Testis (tissue), 3 donors: ENCODE measurements around the gene SLC39A6. TPM values are rescaled to one million over a fixed set of nuclear protein-coding genes. Genes with fewer than 3 reads are reported as not detected.
A peak's percentile ranks its signal among the peaks of the same experiment; 100 is the strongest.

ENCODE experiments used
- DNase-seq: peaks from one replicate; pipeline ENCODE4 v3.0.0-alpha.2; 2019
- H3K27ac ChIP-seq, 2 donors: fragments of 200-600 bp; sonication (generic); one replicate each; pipeline ENCODE4 v1.5.1; 2019
- H3K27me3 ChIP-seq: fragments of 200-600 bp; sonication (generic); one replicate; pipeline ENCODE4 v1.5.1; 2019
- H3K36me3 ChIP-seq: fragments of 200-600 bp; sonication (generic); one replicate; pipeline ENCODE4 v1.5.1; 2017; ENCODE audit warnings: low read depth; ENCODE audit errors: missing control alignments
- H3K4me1 ChIP-seq: fragments of 200-600 bp; sonication (generic); one replicate; pipeline ENCODE4 v1.5.1; 2019
- H3K4me3 ChIP-seq, 2 donors: fragments of 200-600 bp; sonication (generic); one replicate each; pipeline ENCODE4 v1.5.1; 2017 to 2019
- H3K9me3 ChIP-seq: fragments of 200-600 bp; sonication (generic); one replicate; pipeline ENCODE4 v1.5.1; 2017
- CTCF ChIP-seq, 3 experiments: fragments of 450-650 bp in 2 of 3; fragments of 200-600 bp in 1 of 3; sonication (generic) in 1 of 3; IDR thresholded peaks; one replicate each; pipeline ENCODE4 v1.5.1; 2016 to 2019; ENCODE audit warnings: antibody characterized with exemption in 3 of 3, mild to moderate bottlenecking in 2 of 3, moderate library complexity in 1 of 3
- POLR2A ChIP-seq: fragments of 450-650 bp; IDR thresholded peaks from one replicate; pipeline ENCODE4 v1.6.1; 2017; ENCODE audit warnings: antibody characterized with exemption, mild to moderate bottlenecking, moderate library complexity
- WGBS, 2 donors: methylation state at CpG; one replicate each; pipeline ENCODE4 v1.1.5; 2018; 5-methylcytosine and 5-hydroxymethylcytosine counted together
- intact Hi-C: fragments of 100-400 bp; cut with DNase I; formaldehyde crosslinking; loops from one replicate; pipeline ENCODE4 v1.15.1; 2023; ENCODE audit warnings: low total_unique reads
- polyA plus RNA-seq: library from polyadenylated mRNA; stranded (reverse); fragments of 350-450 nt; fragmentation: Illumina TruSeq; extraction: RNeasy Lipid Tissue Mini Kit (QIAGEN cat#74804); gene quantifications from one replicate; pipeline ENCODE4 v1.2.3, GENCODE V29; 2014; ENCODE audit warnings: low read depth, low replicate concordance; ENCODE audit not compliant: insufficient read depth
- total RNA-seq, 2 donors: library from RNA; depleted of rRNA; stranded (reverse); fragments of >200 nt; gene quantifications; one replicate each; pipeline ENCODE4 v1.2.3, GENCODE V29; 2016

SLC39A6 gene
- total and polyA plus RNA-seq, 3 donors from 2014 or later, result 38.1 to 53.8 (median 51.4) TPM

- Histone ChIP-seq H3K4me1 (peaks cover 11% of the 10 kb centered on the region), H3K36me3 (no peaks in the 10 kb centered on the region), H3K27me3 (no peaks in the 10 kb centered on the region), H3K4me3 (peak overlapping the region; percentile 91 to 97), H3K27ac (peak overlapping the region; percentile 91 to 99), H3K9me3 (no peaks in the 10 kb centered on the region)
- no peak for DNase-seq
- TF ChIP-seq CTCF (IDR thresholded peaks at IDR 0.05) (no peak), POLR2A (no peak)
- WGBS, 2 donors, result 2 to 3% methylated on average over 12 to 30 of the region's 30 CpGs
- intact Hi-C loops, result no loop called here
Measured at GRCh38 chr18:36130039-36130831, 1.1 kb upstream of the SLC39A6 start.

GRCh38 chr18:36128907-36129299, 237 bp downstream of the SLC39A6 start:
- peak overlapping the region; percentile 91 to 97 for H3K4me3 ChIP-seq
- H3K4me1 ChIP-seq, result peaks cover 11% of the 10 kb centered on the region
- TF ChIP-seq CTCF (IDR thresholded peaks at IDR 0.05), result peak in 1 of 3 experiments; percentile 7
- TF ChIP-seq POLR2A, result no peak
- H3K27me3 ChIP-seq, result no peaks in the 10 kb centered on the region
- intact Hi-C loops, result loop anchor here (10.0 kb wide), 1 partner anchor 56 kb away; the partner anchor contains the start of gene MOCOS
- H3K9me3 ChIP-seq, result no peaks in the 10 kb centered on the region
- H3K27ac ChIP-seq, result peak overlapping the region; percentile 91 to 99
- no peak for DNase-seq
- H3K36me3 ChIP-seq, result no peaks in the 10 kb centered on the region
- 0 to 1% methylated on average over 11 to 21 of the region's 37 CpGs for WGBS, 2 donors

GRCh38 chr18:36128530-36128870, 640 bp downstream of the SLC39A6 start:
- Histone ChIP-seq H3K36me3 (no peaks in the 10 kb centered on the region), H3K9me3 (no peaks in the 10 kb centered on the region), H3K4me1 (peaks cover 11% of the 10 kb centered on the region), H3K27ac (peak overlapping the region; percentile 91 to 99), H3K27me3 (no peaks in the 10 kb centered on the region), H3K4me3 (peak overlapping the region; percentile 91 to 97)
- DNase-seq, result peak; percentile 37
- intact Hi-C loops, result loop anchor here (10.0 kb wide), 1 partner anchor 56 kb away; the partner anchor contains the start of gene MOCOS
- no peak for TF ChIP-seq CTCF (IDR thresholded peaks at IDR 0.05)
- TF ChIP-seq POLR2A, result no peak
- WGBS, 2 donors, result 0 to 1% methylated on average over 12 of the region's 12 CpGs

GRCh38 chr18:36127836-36128529, 1.2 kb downstream of the SLC39A6 start:
- DNase-seq, result no peak
- peaks cover 11% of the 10 kb centered on the region for H3K4me1 ChIP-seq
- H3K9me3 ChIP-seq, result no peaks in the 10 kb centered on the region
- H3K4me3 ChIP-seq, result peak overlapping the region; percentile 91 to 97
- TF ChIP-seq POLR2A, result no peak
- no peak for TF ChIP-seq CTCF (IDR thresholded peaks at IDR 0.05)
- intact Hi-C loops, result loop anchor here (10.0 kb wide), 1 partner anchor 57 kb away; the partner anchor contains the start of gene MOCOS
- WGBS, 2 donors, result 22 to 26% methylated on average over 15 of the region's 15 CpGs
- H3K36me3 ChIP-seq, result no peaks in the 10 kb centered on the region
- H3K27ac ChIP-seq, result no peak overlapping the region
- H3K27me3 ChIP-seq, result no peaks in the 10 kb centered on the region
